AG09319 (cell line): ENCODE measurements around the gene EIPR1.

Experiments
- DNase-seq: peaks from one replicate; pipeline ENCODE4 v3.0.0-alpha.2; 2010; ENCODE audit warnings: low read depth; ENCODE audit errors: extremely low read depth
- CTCF ChIP-seq: IDR thresholded peaks from 2 replicates; pipeline ENCODE4 v1.5.1; 2011; ENCODE audit warnings: low read depth, mild to moderate bottlenecking, inconsistent platforms, low read length, moderate library complexity

The EIPR1 gene

GRCh38 chr2:3149441-3150217, 228.0 kb downstream of the EIPR1 start:
- TF ChIP-seq CTCF: no peak

GRCh38 chr2:3148716-3149115, 228.9 kb downstream of the EIPR1 start:
- no peak for DNase-seq
- no peak for TF ChIP-seq CTCF

More at GRCh38 chr2:3149441-3150217, 228.0 kb downstream of the EIPR1 start:
- DNase-seq: no peak

- no peak for TF ChIP-seq CTCF
These were observed 229.7 kb downstream of the EIPR1 start for GRCh38 chr2:3147651-3148530.

GRCh38 chr2:3146772-3147650, 230.6 kb downstream of the EIPR1 start:
- TF ChIP-seq CTCF: no peak
- DNase-seq: no peak

More at GRCh38 chr2:3147651-3148530, 229.7 kb downstream of the EIPR1 start:
- DNase-seq: no peak

GRCh38 chr2:3146175-3146574, 231.4 kb downstream of the EIPR1 start:
- no peak for TF ChIP-seq CTCF
- no peak for DNase-seq

GRCh38 chr2:3145471-3146021, 232.1 kb downstream of the EIPR1 start:
- no peak for TF ChIP-seq CTCF
- DNase-seq: no peak
